Measurements from ENCODE around the gene GNAS.
A peak's percentile ranks its signal among the peaks of the same experiment; 100 is the strongest.

GNAS gene

DNA sequence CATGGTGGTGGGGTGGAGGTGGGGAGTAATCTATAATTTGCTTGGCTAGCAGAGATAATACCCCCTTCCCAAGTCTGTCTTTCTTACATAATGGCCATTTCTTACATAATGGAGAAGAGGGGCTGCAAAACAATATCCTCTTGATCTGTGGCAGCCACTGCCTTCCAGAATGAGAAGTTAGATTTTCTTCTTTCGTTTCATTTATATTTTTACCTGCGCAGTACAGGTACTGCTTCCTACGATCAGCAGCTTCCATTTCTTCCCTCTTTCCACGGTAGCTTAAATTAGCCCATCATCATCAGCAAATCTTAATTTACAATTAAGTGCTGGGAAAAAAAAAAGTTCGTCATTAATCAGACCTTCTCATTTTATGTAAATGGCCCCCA is 30.2 kb downstream of the GNAS start:
- no peak for DNase-seq

DNA sequence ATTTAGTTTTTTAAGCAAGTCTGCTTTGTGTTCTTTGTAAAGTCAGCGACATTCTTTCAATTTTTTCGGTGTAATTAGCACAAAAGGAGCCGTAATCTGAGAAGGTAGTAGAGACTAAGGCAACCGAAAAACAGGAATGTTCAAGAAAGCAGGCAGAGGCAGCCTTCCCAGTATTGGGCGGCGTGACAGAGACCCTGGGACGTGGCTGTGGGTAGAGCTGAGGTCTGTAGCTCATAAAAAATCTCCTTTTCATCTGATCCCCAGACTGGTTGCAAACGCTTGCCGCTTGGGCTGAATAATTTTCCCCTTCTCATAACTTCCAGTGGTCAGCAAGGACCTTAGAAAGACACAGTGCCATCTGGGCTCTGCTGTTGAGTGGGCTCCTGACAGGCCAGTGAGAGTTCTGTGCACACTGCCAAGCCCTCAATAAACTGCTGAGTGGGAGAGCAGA is 30.8 kb downstream of the GNAS start:
- no peak for DNase-seq

DNA sequence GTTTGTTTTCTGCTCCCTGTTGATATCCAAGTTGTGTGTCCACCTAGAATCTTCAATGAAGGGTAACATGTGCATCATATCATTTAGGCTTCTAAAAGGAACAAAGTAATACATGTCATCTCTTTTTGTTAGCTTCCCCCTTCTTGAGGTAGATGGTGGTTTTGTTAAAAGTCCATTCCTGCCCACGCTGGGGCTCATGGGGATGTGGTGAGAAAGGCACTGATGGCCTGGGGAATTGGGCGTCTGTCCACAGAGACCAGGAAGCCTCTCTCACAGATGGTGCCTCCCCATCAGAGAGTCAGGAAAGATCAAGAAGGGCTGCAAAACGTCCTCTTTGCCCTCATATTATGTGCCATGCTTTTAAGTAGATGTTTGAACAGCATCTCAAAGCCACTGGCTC is 32.5 kb downstream of the GNAS start:
- DNase-seq: peak; percentile 68 to 77 (median 75)

DNA sequence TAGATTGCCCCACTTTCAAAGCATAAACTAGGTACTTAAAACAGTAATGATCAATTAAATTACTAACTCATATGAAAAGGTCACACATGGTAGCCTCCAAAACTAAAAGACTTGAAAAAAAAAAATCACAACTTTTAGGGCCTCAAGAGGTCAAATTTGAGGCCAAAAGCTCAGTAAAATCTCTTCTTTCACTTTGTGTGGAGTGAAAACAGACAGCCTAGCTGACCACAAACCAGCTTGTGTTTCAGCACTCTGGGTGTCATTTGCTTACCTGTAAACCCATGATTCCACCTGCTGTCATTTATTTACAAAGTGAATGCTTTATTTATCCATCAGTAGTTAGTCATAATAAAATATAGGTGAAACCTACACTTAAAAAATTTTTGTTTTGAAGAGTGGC is 34.0 kb downstream of the GNAS start:
- DNase-seq: no peak

DNA sequence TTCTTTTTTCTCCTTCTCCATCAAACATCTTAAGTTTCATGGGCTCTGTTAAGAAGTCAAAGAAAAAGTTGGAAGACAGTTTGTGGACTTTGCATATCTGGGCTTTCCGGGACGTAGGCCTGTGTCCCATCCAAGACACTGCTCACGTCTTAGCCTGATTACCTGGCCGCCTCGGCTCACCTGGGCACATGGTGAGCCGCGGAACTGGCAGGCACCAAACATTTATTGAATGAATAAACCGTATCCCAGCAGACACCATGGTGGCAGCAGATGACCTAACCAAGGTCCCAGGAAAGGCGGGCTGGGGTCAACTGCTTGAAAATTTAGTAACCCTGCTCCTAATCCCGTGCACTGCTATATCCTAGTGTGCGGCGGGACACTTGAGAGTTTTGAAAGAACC is 35.6 kb downstream of the GNAS start:
- no peak for DNase-seq

DNA sequence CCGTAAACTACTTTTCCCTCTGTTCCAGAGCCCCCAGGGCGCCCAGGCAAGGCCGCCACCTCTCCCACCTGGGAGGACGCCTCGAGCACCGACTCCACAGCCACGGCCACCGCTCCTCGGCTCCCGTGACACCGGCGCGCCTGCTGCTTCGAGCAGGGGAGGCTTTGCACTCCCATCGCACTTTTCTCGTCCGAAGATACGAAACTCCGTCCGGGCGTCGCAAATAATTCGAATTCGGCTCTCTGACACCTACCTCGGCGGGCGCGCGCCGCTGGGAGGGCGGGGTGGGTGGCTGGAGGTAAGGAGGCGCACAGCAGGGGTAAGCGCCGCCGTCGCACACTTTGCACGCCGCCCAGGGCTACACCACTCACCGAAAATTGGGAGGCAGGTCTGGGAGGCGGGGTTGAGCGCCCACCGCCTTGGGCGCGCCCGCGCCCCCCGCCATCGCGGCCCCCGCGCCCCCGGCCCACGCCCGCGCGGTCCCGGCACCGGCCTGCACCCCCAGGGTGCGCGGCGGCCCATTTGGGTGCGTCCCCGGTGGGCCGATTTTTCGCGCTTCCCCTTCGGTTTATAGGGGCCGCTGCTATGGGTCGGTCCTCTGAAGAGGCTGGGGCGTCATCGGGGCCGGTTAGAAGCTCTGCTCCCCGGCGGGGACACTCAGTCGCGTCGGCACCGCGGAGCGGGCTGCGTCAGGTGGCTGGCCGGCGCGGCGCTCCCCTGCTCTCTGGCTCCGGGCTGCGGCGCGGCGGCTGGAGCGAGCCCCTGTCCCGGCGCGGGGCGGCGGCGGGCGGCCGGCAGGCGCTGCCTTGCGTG is 36.2 kb downstream of the GNAS start:
- DNase-seq: peak; percentile 86 to 90 (median 87)

DNA sequence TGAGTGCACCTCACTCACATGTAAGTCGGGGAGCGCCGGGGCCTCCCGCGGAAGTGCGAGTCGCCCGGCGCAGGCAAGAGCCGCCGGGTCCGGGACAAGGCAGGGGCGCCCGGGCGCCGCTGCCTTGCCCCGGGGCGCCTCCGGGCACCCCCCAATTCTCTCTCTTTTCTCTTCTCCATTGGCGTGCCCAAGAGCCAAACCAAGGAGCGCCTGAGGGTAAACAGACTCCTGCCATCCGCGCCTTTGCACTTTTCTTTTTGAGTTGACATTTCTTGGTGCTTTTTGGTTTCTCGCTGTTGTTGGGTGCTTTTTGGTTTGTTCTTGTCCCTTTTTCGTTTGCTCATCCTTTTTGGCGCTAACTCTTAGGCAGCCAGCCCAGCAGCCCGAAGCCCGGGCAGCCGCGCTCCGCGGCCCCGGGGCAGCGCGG is 36.8 kb downstream of the GNAS start:
- DNase-seq: no peak

DNA sequence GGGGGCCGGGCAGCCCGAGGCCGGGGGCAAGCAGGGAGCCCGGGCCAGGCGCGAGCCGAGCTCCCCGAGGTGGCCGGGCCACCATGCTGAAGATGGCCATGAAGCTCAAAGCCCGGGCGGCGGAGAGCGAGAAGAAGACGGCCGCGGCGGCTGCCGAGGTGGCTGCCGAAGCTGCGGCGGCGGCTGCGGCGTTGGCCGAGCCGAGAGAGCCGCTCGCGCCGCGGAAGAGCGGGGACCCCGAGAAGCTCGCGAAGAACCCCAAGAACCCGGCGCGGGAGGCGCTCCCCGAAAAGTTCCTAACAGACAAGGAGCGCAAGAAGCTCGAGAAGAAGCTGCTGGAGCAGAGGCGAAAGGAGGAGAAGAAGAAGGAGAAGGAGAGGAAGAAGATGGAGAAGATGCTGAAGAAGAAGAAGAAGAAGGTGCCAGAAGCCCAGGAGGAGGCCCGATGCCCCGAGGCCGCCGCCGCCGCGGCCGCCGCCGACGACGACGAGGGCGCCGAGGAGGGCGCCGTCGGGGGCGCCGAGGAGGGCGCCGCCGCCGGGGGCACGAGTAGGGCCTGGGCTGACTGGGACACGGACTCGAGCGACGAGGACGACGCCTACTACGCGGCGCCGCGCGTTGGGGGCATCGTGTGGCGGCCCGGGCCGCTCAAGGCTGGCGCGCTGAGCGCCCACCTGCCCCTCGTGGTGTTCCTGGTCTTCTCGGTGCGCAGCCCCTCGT is 37.4 kb downstream of the GNAS start:
- DNase-seq: peak in 1 of 3 donors; percentile 45

DNA sequence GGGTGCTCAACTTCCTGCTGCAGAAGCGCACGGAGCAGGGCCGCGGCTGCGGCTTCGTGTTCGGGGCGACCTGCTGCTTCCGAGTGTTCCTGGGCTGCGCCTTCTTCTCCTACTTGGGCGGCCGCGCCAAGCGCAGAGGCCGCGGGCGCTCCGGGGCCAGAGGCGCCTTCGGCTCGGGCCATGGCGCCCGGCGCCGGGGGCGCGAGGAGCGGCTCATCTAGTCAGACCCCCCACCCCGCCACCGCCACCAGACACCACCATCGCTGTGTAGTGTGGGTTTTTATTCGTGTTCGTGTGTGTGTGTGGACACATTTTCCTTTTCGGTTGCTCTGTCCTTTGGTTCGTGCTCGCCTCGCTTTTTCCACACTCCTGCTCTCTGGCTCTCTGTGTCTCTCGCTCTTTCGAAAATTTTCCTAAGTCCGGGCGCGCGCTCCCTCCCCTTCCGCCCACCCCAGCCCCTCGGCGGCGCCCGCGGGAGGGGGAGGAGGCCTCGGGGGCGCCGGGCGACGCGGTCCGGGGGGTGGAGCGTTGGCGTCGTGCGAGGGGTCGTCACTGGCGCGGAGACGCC is 38.1 kb downstream of the GNAS start:
- DNase-seq: peak; percentile 49 to 74 (median 61)

DNA sequence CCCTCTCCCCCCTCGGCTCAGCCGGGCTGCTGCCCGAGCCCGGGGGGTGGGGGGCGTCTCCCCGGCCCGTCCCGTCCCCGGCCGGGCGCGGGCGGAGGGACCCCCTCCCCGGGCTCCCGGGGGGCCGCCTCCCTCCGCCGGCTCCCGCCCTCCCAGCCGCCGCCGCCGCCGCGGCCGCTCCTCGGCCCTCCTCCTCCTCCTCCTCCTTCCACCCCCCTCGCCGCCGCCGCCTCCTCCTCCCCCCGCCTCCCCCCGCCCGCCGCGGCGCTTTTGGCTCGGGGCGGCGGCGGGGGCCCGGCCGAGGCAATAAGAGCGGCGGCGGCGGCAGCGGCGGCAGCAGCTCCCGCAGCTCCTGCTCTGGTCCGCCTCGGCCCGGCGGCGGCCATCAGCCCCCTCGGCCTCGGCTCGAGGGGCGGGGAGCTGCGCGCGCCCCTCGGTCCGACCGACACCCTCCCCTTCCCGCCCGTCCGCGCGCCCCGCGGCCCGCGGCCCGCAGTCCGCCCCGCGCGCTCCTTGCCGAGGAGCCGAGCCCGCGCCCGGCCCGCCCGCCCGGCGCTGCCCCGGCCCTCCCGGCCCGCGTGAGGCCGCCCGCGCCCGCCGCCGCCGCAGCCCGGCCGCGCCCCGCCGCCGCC is 38.7 kb downstream of the GNAS start:
- DNase-seq: peak; percentile 54 to 89 (median 73)

DNA sequence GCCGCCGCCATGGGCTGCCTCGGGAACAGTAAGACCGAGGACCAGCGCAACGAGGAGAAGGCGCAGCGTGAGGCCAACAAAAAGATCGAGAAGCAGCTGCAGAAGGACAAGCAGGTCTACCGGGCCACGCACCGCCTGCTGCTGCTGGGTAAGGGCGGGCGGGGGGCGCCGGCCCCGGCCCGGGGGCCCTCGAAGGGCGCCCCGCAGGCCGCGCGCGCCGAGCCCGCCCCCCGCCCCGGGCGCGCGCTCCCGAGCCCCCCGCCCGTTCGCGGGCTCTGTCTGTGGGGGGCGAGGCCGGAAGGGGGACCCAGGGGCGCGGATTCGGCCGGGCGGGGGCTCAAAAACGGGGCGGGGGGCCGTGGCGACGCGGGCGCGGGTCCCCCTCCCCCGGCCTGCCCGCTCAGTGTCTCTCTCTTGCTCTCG is 39.2 kb downstream of the GNAS start:
- DNase-seq: no peak

DNA sequence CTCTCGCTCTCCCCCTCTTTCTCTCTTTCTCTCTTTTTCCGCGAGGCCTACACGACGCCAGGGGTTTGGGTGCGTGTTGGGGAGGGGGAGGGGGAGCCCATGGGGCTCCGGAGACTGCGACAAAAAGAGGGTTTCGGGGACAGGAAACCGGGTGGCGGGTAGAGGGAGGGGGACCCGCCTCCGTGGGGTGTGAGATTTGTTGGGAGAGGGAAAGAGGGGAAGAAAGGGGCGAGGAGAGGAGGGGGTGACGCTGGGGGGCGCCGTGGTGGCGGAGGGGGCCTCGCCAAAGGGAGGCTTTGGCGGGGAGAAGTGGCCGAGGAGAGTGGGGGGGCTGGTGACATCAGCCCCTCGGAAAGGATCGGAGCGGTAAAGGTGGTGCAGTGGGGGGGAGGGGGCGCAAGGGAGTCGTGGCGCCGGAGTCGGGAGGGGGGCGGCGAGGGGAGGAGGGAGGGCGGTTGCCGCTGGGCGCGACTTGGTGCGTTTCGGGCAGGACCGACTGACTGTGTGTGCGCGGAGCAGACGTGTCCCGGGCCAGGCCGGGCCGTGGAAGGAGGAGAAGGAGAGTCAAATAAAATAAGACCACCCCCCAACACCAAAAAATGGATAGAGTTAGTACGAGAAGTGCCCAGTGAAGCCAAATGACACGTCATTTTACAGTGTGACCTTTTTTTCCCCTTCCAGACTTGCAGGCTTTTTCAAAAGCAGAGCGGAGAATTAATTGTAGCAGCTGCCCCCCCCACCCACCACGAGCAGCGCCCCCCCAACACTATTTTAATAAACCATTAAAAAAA is 39.8 kb downstream of the GNAS start:
- DNase-seq: peak; percentile 42 to 59 (median 42)

DNA sequence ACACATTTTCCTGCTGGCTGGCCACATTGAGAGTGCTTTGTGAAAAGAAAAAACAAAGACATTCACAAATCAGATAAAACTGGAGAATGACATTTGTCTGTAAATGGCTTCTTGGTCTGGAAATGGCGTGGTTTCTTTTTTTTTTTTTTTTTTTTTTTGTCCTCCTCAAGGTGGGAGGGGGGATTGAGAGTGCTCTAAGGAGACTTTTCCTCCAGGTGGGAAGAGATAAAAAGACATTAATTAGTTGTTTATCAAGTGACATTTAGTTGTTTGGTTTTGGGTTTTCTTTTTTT is 40.4 kb downstream of the GNAS start:
- no peak for DNase-seq

DNA sequence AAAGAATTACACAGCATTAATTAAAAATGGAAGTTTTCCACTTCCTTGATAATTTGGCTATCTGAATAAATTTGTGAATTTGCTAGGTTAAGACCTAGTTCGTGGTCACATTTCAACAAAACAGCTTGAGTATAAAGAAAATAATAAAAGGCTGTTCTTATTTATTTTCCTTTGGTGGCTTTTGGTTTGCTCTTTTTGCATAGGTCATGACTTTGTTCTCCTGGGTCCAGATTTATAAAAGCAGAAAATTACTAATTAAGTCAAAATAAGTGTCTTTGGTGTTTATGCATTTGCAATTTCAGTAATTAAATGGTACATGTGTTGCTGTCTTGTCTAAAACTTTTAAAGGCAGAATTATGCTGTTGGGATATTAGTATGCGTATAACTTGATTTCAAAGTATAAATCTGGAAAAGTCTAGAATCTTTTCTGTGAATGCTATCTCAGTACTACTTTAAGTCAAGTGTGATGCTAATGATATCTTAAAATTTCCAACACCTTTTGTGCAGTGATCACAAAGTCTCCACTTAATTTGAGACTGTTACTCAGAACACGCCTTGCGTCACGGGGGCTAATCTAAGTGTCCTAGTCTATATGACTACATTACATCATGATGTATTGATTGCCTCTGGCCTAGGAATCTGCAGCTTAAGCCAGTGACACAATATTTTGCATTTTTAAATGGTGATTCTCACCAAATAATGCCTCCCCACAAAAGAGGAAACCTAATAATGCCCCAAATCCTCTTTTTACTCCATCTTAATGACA is 41.0 kb downstream of the GNAS start:
- peak; percentile 28 to 35 (median 30) for DNase-seq

DNA sequence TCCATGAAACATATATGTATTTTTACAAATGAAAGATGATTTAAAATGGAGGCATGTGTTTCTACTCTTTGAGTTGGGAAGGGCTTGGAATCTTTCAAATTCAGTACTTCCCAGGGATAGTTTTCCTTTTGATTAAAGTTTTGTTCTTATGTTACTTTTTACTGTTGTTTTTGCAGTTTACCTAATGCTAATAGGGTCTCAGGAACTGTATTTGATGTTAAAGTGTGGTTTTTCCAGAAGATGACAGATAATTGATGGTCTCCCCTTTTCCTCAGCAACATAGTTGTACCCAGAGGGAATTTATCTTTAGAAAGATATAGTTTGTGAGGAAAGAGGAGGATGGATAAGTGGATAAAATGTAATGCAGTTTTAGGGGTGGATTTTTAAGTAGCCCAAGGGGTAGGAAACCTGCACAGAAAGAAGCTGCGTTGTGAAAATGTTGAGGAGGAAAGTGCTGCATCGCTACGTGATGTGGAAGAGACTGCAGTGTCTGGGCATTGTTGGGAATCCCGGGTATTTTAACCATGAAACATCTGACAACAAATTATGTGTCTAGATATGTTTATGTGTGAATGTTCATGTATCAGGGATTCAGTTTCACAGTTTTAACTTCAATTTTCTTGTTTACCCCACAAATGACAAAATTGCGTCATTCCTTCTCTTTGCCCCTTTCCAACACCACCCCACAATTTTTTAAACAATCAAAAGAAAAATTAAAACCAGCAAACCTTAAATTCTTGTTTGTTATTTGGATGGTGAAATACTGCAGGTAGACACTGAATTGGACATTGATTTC is 42.3 kb downstream of the GNAS start:
- DNase-seq: no peak

DNA sequence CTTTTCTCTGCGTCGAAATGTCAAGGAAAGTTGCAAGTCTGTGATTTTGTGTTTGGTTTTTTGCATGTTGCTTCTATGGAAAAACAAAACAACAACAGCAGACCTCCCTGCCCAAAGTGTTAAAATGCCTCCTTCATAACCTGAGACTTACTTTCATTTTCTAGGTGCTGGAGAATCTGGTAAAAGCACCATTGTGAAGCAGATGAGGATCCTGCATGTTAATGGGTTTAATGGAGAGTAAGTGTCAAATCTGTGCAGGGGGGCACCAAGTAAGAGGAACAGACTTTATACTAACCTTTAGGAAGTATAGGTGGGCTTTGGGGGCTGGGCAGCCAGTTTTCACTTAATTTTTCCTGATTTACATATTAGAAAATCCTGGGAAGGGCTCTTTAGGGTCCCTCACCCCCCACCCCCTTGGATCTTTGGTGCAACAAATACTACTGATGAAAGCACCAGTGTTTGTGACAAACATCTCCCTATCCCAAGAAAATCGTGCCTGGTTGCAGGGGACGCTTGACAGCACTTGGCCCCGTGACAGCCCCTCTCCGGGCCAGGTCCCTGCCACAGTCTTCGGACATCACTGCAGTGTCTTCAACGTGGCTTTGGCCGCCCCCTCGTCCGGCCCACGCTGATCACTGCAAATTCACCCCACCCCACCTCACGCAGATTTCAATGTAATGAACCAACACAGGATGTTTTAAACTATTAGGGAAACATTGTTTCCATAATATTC is 43.1 kb downstream of the GNAS start:
- no peak for DNase-seq

DNA sequence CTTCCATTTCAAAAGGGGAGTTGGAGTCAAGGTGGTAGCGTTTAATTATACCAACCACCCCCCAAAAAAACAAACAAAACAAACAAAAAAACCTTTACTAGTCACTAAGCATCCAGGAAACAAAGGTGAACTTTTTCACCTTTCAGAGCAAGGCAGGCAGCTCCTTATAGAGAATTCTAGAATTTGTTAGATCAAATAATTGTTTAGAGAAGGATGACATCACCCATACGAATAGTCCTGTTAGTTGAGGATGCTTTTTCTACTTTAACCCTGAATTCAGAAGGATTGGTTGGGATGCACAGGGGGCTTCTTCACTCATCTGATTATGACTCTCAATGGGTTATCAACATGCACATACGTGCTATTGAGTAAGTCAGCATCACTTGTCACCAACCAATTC is 44.3 kb downstream of the GNAS start:
- DNase-seq: no peak

DNA sequence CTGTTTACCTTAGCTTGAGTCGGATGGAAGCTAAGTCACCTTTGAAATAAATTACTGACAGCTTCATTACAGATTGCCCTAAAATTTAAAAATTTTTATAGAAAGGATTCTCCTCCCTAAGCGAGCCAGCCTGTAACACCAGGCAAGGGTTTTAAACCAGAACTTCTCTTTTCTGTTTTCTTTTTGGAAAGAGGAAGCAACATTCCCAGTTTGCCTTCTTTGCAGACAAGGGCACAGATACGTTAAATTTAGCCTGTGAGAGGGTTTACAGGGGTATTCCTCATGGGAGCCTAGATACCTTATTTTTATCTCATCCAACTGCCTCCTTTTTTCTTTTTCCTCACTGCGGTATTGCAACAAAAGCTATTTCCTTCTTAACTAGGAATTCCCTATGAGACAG is 45.0 kb downstream of the GNAS start:
- DNase-seq: peak; percentile 39 to 54 (median 53)

DNA sequence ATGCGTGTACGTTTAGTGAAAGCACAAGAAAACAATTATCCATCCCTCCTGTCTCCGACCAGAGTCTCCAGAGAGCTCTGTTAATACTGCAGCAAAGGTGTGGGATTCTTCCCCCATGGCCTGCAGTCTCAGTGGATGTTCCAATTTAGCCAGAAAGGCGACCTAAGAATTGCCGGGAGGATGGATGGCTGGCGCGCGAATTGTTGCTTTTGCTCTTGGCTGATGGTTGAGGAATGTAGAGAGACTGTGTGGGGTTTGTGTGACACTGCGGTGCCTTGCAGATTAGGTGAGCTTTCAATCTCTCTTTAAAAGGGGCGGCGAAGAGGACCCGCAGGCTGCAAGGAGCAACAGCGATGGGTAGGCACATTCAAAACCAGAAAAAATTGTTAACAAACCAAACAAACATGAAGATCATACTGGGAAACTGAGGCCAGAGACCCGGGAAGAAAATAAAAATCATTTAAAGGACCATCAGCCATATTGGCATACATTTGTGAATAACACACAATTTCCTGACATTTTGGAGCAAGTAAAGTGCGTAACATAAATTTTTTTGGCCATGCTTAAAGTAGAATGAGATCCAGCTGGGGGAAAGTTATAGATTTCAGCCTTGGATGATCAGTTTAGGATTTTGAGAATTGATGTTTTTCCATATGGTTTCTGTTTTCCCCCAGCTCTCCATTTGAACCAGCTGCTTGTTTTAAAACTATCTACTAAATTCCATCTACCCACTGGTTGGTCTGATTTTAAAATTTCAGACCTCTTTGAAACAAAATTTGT is 46.3 kb downstream of the GNAS start:
- DNase-seq: no peak

DNA sequence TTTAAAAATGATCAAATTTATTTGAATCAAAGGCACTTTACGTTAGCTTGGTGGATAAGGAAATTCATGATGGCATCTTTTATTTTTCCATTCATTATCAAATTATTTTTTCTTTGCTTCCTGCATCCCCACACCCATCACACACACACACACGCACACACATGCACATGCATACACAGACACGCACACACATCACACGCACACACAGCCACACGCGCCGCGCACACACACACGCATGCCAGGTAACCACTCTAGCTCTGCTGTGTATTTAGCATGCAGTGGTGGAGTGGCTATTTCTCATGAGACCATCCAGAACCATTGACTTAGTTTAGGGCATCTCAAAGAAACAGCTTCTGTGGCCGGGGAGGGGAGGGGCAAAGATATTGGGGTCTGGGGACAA is 47.0 kb downstream of the GNAS start:
- DNase-seq: no peak
